MM.1S (cell line): ENCODE results near the gene YPEL3.

Experiments
- CTCF ChIP-seq: fragments of 300-600 bp; sonication (generic); IDR thresholded peaks from 2 replicates; pipeline ENCODE4 v1.5.1; 2016; ENCODE audit warnings: antibody characterized with exemption, low read length, mixed read lengths
- EZH2phosphoT487 ChIP-seq: fragments of 300-600 bp; sonication (generic); IDR thresholded peaks from 2 replicates; pipeline ENCODE4 v1.6.1; 2018; ENCODE audit warnings: antibody characterized with exemption, low read length

DNA sequence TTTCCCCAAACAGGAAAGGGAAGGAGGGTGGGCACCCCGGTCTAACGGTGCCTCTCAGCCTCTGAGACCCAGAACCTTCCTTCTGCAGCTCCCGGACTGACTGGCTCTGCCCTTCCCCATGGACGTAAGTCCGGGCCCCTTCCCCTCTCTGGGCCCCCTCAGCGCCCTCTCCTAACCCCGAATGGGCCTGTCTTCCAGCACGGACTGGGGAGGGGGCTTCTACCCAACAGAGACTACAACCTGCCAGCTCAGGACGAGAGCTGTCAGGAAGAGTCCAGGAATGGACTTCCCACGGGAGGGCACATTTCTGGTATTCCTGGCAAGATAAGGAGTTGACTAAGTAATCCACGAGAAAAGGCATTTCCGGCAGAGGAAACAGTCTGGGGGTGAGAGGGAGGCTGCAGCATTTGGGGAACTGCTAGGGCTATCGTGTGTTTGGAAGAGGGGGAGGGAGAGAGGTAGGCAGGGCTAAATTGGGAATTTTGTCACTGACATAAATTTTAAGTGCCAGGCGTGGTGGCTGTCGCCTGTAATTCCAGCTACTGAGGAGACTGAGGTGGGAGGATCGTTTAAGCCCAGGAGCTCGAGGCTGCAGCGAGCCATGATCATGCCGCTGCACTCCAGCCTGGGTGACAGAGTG is 42.5 kb downstream of the YPEL3 start:
- TF ChIP-seq CTCF (no peak), EZH2phosphoT487 (no peak)
